ENCODE data around the gene DEFB129. TPM values are rescaled to one million over a fixed set of nuclear protein-coding genes. Genes with fewer than 3 reads are reported as not detected.

The DEFB129 gene
- total RNA-seq, 1 donor from 2014 or later, result not detected

Other genes starting within 250 kb of the DEFB129 start
- gene DEFB125, start 139.6 kb upstream of the DEFB129 start, total RNA-seq, result not detected in 2 replicates
- not detected in 2 replicates for gene DEFB126, start 84.7 kb upstream of the DEFB129 start, total RNA-seq
- gene DEFB127, start 69.8 kb upstream of the DEFB129 start, total RNA-seq, result not detected in 2 replicates
- not detected in 2 replicates for gene DEFB128, start 37.5 kb upstream of the DEFB129 start, total RNA-seq
- not detected in 2 replicates for gene DEFB132, start 30.5 kb downstream of the DEFB129 start, total RNA-seq
- 5.7 and 6.7 TPM in 2 replicates for gene C20orf96, start 63.5 kb downstream of the DEFB129 start, total RNA-seq
- 23.7 and 24.6 TPM in 2 replicates for gene ZCCHC3, start 70.3 kb downstream of the DEFB129 start, total RNA-seq
- gene SOX12, start 98.3 kb downstream of the DEFB129 start, total RNA-seq, result 11.0 and 11.2 TPM in 2 replicates
- gene NRSN2, start 119.9 kb downstream of the DEFB129 start, total RNA-seq, result 5.1 and 7.0 TPM in 2 replicates
- 39.3 and 41.1 TPM in 2 replicates for gene TRIB3, start 153.5 kb downstream of the DEFB129 start, total RNA-seq
- gene RBCK1, start 181.0 kb downstream of the DEFB129 start, total RNA-seq, result 128 and 135 TPM in 2 replicates
- gene TBC1D20, start 235.3 kb downstream of the DEFB129 start, total RNA-seq, result 34.3 and 35.4 TPM in 2 replicates